GM18505 (cell line): Measurements from ENCODE around the gene C8B.

Experiments
- ATAC-seq: cut with Tn5 transposase; IDR thresholded peaks from one replicate; pipeline ENCODE4 v1.9.1; 2021; ENCODE audit not compliant: unreplicated experiment
- POLR2A ChIP-seq: IDR thresholded peaks from 4 replicates; pipeline ENCODE4 v1.6.1; 2011; ENCODE audit warnings: borderline replicate concordance; ENCODE audit not compliant: insufficient read depth, insufficient read length; ENCODE audit errors: extremely low read depth

Gene C8B

DNA sequence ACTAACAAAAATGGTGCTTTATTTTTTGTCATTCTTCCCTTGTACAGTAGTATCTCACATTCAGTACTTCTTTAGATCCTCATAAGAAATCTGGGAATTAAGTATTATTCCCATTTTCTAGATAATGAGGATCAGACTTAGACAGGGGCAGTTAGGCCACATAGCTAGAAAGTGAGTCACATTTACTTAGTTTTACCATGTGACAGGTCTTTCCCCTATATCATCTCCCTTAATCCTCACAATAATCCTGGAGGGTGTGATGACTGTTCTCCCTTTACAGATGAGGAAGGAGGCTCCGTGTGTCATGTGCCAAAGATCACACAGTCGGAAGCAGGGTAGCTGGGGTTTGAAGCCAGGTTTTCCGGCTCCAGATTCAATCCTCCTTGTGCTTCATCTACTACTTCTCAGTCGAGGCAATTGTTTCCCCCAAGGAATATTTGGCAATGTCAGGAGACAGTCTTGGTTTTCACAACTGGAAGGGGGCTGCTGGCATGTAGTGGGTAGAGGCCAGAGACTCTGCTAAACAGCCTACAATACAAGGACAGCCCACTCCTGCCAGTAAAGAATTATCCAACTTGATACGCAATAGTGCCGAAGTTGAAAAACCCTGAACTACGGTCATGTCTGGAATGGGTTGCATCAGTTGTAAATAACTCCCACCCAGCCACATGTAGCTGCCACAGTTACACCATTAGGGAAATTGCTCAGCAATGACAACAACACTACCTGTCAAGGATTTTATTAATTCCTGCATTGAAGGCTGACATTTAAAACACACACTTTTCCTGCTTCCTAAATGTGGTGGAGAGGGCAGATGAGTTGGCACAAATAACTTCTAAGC, 54.5 kb downstream of the C8B start:
- no peak for TF ChIP-seq POLR2A
- no peak for ATAC-seq

DNA sequence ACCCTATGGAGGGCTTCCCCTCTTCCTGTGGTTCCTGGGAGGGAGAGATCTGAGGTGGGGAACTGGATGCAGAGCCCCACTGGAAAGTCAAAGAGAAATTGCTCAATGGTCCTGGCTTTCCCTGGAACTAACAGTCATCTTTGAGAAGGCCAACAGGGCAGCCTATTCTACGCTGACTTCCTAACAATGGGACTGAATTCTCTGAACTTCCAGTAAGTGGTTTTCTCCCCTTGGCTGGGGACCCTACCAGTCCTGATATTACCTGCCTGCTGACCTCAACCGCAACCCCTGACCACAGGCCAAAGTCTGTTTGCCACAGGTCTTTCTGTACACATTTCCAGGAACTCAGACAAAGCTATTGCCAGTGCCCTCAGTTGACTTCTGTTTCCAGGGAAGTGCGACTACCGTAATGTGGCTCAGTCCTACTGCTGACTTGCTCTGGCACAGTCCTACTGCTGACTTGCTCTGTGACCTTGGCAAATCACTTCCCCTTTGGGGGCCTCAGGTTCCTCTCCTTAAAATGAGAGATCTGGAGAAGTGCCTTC, 55.3 kb downstream of the C8B start:
- no peak for ATAC-seq
- TF ChIP-seq POLR2A = no peak

DNA sequence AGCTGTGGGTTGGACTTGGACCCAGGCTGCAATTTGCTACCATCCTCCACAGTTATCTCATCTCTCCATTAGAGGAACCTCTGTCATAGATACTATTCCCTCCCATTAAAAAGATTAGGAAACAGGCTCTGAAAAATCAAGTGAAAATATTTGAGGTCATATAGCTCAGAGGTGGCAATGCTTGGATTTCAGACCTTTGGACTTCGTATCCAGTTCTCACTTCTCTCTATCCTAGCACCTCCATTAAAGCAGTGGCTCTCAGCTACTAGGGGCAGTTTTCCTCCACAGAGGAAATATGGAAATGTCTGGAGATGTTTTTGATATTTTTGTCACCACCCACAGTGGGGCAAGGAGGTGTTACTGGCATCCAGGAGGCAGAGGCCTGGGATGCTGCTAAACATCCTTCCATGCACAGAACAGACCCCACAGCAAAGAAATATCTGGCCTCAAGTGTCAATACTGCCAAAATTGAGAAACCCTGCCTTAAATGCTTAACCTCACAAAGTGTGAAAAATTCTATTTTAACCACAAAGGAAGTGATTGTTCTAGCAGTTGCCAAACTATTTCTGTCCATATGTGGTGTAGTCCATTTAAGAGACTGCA, 57.1 kb downstream of the C8B start:
- ATAC-seq = no peak
- no peak for TF ChIP-seq POLR2A

DNA sequence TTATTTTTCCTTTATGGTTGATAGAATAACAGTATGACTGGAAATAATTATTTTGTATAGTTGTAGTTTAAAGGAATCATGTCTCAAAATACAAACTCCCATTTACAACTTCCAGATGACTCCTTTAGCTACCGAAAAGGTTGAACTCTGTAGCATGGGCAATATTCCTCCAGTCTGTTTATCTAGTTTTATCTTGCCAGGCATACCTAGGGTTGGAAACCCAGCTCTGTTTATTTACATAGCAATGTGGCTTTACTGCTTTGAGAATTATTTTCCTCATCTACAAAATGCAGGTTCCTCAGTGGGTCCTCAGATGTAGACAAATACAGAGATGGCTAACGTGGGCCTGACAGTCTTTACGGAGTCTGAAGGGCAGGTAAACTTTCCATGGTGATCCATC, 60.1 kb downstream of the C8B start:
- TF ChIP-seq POLR2A = no peak
- no peak for ATAC-seq

DNA sequence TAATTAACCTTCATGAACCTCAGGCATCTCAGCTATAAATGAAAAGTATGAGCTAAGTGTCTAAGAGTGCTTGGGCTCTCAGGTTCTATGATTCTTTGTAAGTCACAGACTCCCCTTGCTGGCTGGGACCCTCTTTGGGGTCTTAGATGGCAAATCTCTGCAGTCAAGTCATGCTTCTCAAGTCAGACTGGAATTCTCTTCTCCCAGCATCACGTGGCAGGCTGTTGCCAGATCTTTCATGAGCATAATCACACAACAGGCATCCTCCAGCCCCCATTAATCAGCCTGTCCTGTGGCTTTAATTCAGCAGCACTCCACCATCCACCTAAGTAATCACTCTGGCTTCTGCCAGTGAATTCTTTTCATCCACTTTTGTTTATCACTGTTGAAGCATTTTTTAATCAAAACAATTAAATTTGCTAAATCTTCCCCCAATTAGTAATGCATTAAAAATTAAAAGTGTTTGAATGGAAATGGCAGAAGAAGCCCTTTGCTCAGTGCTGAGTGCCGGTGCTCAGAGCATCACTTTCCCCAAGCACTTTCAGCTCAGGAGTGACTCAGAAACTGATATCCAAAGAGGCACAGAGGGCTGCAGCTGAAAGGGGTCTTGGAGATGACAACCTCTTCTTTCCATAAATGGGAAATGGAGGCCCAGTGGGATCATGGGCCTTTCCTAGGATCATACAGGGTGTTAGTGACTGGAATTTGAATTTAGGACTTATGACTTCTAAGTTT, 61.0 kb downstream of the C8B start:
- no peak for ATAC-seq

DNA sequence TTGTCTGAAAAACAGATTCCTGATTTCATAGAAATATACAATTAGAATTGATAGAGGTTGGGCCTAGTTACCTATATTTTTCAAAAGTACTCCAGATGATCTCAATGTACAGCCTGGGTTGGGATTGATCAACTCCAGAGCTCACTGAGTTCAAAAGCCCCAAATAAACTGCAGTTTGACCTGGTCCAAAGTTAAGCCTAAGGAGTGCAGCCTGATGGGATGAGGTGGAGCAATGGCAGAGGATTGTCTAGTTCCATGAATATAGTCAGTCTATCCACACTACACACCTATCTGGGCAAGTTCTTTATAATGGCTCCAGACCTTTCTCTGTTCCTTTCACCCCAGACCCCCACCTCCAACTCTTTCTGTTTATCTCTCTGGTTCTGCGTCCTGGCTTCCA, 62.0 kb downstream of the C8B start:
- ATAC-seq = no peak
- TF ChIP-seq POLR2A = no peak

More for the DNA sequence above, 61.0 kb downstream of the C8B start:
- no peak for TF ChIP-seq POLR2A

DNA sequence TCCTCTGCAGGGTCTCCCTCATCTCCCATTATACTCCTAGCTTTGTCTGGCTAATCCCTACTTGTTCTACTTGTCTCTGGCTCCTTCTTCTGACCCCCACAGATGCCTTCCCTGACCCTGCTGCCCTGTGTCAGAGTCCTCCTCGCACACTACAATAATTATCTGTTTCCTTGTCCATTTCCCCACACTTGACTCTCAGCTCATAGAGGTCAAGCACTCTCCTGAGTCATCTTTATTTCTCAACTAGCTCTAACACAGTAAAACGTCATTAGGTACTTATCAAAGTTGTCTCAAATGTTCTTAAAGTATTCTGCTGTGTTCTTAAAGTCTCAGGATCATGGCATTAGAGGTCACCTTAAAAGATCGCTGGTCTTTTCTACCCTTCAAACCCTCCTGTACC, 64.1 kb downstream of the C8B start:
- ATAC-seq = no peak
- TF ChIP-seq POLR2A = no peak

DNA sequence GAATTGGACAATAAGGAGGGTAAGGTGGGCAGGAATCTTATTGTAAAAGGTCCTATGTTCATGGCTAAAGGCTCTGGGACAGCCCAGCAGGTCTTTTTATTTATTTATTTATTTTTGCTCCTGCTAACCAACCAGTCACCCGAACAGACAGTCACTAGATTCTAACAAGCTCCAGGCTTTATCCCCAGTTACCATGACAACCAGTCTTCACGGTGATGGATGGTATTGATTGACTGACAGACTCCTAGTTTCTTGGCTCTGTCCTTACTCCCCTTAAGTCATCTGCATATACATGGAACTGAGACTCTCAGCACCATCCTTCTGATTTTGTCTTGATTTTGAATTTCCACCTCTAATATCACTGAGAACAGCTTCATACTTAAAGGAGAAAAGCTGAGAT, 66.9 kb downstream of the C8B start:
- no peak for TF ChIP-seq POLR2A
- ATAC-seq = no peak

DNA sequence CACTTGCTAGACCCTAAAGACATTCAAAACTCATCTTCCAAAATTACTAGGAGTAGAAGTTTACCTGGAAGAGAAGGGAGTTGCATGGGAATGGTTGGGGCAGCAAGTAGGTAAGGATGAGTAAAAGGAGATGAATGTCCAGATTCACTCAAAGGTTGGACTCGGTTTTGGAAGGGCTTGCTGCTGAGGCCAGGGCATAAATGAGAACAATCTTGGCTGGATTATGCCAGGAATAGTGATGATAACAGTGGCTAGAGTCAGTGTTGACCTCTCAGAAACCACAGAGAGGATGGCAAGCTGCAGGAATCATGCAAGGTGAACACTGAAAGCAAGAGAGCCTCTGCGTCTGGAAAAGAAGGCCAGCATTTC, 67.8 kb downstream of the C8B start:
- TF ChIP-seq POLR2A = no peak
- ATAC-seq = no peak

DNA sequence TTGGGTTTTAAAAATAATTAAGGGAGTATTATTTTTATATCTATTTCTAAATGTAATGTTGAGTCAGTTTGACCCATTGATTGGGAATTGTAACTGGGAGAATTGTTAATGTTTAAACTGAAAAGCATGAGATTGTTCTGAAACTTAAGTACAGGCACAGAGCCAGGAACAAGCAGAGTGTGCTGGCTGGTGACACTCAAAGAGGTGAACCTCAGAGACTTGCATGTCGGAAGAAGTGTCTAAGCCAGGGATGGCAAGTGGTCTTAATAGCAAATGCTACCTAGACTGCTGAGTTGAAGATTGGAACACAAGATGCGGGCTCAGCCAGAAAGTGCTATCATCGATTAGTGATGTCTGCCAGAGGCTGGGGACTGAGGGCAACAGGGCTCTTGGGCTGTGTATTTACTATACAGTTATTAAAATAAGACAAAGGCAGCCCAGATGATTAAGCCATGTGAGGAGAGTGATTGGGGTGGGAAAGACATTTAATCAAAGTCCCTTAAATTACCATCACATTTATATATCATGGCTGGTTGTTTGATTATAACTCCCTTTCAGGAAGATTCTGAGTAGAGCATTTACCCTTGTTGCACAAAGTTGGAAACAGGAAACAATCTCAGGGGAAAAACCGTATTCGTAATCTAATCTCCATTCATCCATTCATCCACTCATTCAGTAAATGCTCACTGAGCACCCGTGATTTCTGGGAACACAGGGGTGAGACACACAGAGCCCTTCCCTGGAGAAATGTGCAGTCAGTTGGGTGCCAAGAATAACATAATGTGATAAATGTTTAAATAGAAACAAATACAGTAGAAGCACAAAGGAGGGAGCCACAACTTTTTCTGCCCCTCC, 68.4 kb downstream of the C8B start:
- ATAC-seq = no peak
- no peak for TF ChIP-seq POLR2A

DNA sequence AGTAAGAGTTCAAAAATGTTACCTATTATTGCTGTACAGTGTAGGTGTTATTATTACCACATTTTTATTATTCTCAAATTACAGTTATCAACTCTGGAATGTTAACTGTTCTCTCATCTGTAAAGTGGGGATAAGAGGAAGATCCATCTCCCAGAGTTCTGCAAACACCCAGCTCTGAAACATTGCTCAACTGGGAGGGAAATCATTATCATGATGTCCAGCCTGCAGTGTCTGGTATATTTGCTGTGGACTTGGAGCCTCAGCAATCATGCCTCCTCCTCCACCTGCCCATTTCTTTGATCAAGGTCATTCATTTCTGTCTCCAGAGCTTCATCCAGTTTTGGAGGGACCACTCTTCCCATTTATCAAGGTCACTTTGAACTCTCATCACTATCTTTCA, 71.8 kb downstream of the C8B start:
- TF ChIP-seq POLR2A = no peak
- no peak for ATAC-seq

DNA sequence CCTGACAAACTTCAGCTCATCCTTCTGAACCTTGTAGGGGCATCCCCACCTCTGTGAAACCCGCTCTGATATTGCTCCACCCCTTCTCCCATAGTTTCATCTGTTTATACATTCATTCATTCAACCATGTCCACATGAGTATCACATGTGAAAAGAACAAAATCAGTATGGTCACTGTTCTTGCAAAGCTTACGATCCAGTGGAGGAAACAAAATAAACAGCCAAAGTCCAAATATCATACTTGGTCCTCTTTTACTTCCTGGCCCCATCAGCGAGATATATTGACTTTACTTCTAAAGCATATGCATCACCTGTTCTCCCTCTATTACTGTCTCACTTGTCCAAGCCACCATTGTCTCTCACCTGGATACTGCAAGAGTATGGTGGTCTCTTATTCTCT, 75.6 kb downstream of the C8B start:
- no peak for ATAC-seq
- no peak for TF ChIP-seq POLR2A

DNA sequence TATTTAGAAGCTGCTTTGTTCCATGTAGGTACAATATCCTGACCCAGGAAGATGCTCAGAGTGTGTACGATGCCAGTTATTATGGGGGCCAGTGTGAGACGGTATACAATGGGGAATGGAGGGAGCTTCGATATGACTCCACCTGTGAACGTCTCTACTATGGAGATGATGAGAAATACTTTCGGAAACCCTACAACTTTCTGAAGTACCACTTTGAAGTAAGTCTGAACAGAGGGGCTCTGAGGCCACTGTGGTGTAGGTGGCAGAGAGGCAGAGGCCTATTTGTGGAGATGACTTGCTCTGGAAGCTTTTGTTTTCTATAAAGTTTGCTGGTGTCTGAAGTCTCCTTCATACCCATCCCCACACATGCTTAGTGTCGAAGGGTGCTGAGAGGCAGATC, 84.4 kb downstream of the C8B start:
- ATAC-seq = no peak
- no peak for TF ChIP-seq POLR2A
